Measurements from ENCODE around the gene GUCA2B.

The GUCA2B gene

DNA sequence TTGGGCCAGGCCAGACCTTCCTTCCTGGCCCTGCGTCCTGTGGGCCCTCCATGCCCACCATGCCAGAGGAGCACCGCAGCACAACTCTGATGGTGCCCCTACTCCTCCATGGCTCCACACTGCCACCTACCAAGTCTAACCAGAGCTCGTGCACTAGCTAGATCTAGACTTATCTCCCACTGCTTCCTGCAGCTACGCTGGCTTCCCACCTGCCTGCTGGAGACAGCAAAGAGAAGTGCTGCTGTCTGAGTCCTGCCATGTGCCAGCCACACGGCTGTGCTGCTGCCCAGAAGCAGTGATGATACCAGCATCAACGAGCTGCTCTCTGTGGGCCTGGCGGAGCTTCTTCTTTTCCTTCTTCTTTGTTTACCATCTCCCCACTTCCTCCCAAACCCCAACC is 4.5 kb downstream of the GUCA2B start:
- no peak for DNase-seq (ENCODE audit: low read depth)
- H3K4me3 ChIP-seq (ENCODE audit: low read length), result no peak overlapping the region
- no peak for TF ChIP-seq CTCF (conservative IDR thresholded peaks at IDR 0.05; ENCODE audit: low read length)

DNA sequence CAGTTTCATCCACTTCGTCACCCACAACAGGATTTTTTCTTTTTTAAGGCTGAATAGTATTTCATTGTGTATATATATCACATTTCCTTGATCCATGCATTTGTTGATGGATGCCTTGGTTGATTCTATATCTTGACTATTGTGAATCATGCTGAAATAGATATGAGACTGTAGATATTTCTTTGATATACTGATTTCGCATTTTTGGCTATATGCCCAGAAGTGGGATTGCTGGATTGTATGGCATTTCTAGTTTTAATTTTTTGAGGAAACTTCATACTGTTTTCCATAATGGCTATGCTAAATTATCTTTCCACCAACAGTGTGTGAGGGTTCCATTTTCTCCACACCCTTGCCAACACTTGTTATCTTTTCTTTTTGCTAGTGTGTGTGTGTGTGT is 5.0 kb downstream of the GUCA2B start:
- TF ChIP-seq CTCF (conservative IDR thresholded peaks at IDR 0.05; ENCODE audit: low read length), result no peak

DNA sequence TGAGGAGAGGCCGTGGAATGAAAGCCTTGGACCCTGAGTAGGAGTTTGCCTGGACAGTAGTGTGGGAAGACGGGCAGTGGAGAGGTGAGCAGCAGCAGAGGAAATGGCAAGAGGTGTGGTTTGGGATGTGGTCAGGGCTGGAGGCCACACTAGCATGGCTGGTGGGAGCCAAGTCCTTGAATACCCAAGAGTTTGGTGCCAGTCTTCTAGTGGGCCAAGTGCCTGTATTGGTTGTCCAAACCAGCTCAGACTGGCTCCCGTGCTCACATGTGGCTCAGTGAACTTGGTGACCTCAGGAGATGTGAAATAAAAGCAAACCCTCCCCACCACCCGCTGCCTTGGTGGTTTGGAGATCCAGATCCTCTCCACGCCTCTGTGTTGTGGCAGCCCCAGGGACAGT is 9.0 kb downstream of the GUCA2B start:
- H3K4me3 ChIP-seq (ENCODE audit: low read length), result no peak overlapping the region
- TF ChIP-seq CTCF (conservative IDR thresholded peaks at IDR 0.05; ENCODE audit: low read length), result no peak
- no peak for DNase-seq (ENCODE audit: low read depth)

More for the DNA sequence above, 5.0 kb downstream of the GUCA2B start:
- DNase-seq (ENCODE audit: low read depth), result no peak
- no peak overlapping the region for H3K4me3 ChIP-seq (ENCODE audit: low read length)

- no peak for DNase-seq (ENCODE audit: low read depth)
- TF ChIP-seq CTCF (conservative IDR thresholded peaks at IDR 0.05; ENCODE audit: low read length), result no peak
- no peak overlapping the region for H3K4me3 ChIP-seq (ENCODE audit: low read length)
Measured at GRCh38 chr1:42163114-42163513, 9.9 kb downstream of the GUCA2B start.

DNA sequence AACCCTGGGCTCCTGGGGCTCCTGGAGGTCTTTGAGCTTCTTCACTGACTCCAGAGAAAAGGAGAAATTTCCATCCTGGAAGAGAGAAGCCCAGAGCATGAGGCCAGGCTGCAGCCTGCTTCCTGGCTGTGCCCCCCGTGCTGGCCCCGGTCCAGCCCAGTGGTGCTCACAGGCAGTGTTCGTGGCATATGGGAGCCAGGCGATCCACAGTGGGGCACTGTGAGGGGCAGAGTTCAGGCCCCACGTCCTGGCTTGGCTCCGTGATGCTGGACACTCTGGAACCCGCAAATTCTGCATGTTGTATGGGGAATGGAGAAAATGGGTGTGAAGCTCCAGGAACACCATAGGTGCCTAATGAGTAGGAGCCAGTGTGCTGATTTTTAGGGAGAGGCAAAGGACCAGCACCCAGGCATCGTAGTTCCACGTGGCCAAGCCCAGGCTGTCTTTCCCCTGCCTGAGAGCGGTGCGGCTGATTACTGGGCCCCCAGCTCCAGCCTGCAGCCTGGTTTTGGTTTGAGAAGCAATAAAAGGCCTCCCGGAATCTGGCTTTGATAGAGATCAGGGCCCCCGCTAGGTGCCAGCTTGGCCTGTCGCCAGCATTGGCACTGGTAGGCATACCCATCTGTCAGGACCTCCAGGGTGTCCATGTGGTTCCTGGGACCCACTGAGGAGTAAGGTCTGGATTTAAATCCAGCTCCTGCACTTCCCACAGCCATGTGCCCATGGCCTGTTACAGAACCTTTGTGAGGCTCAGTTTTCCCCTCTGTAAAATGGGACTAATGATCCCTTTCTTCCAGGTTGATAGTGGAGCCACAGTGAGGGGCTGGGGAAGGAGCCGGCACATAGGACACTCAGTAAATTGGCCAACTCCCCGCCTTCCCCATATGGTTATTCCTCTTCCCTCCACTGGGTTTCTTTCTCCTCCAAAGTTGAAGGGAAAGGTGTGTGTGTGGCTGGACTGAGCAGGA is 10.6 kb downstream of the GUCA2B start:
- no peak overlapping the region for H3K4me3 ChIP-seq (ENCODE audit: low read length)
- no peak for DNase-seq (ENCODE audit: low read depth)
- TF ChIP-seq CTCF (conservative IDR thresholded peaks at IDR 0.05; ENCODE audit: low read length), result no peak

DNA sequence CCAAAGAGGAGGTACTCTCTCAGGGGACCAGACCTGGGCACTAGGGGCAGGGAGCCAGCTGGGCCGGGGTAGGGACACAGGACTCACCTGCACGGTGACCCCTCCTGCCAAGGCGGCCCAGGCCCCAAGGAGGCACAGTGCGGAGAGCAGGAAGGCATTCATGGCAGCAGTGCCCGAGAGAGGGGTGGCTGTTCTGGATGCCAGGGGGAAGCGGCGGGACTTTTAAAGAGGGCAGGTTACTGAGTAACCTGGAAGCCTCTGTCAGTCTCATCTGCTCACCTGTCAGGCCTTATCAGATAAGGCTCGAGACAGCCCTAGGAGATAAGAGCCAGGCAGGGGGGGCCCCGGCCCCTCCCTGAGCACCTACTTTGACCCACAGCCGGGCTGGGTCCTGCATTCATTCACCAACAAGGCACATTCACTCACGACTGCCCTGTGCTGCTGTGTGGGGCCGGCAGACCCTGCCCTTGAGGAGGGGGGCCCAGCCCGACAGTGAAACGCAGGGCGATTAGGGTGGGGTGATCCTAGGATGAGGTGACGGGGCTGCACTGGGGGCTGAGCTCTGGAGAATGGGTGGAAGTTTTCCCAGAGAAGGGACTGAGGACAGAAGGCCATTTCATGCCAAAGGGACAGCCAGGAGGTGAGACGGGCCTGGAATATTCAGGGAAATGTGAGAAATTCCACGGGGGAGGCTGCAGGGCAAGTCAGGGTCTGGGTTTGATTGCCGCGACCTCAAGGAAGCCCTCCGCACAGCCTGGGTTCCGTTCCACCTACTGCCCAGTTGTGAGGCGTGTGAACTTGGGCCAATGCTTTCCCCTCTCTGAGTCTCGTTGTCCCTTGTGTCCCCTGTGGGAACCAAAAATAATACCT is 11.6 kb downstream of the GUCA2B start, which contains the start of gene GUCA2A:
Gene GUCA2A, minus strand, starts transcription at position 195 of the 870 bp plus-strand sequence. Its CDS starts 33 bp downstream, at position 162.
- DNase-seq (ENCODE audit: low read depth), result no peak
- no peak for TF ChIP-seq CTCF (conservative IDR thresholded peaks at IDR 0.05; ENCODE audit: low read length)
- H3K4me3 ChIP-seq (ENCODE audit: low read length), result no peak within 1 kb of the TSS
